Endodermal cell (in vitro differentiated cells): ENCODE data around the gene PLCB1. TPM values are rescaled to one million over a fixed set of nuclear protein-coding genes. Genes with fewer than 3 reads are reported as not detected.

Experiments
- DNase-seq: peaks from one replicate; pipeline ENCODE4 v3.0.0-alpha.2; 2017
- H3K27ac ChIP-seq: 2 replicates; pipeline ENCODE4 v1.5.1; 2013; ENCODE audit warnings: mild to moderate bottlenecking, low read depth, low read length, moderate library complexity
- H3K27me3 ChIP-seq: 2 replicates; pipeline ENCODE4 v1.6.1; 2013; ENCODE audit warnings: mild to moderate bottlenecking, low read length, moderate library complexity; ENCODE audit not compliant: insufficient read depth, control insufficient read depth, poor library complexity, severe bottlenecking
- H3K36me3 ChIP-seq: 2 replicates; pipeline ENCODE4 v1.7.0; 2013; ENCODE audit warnings: mild to moderate bottlenecking, low read length, moderate library complexity; ENCODE audit not compliant: control insufficient read depth, insufficient read depth
- H3K4me1 ChIP-seq: one replicate; pipeline ENCODE4 v1.7.0; 2013; ENCODE audit warnings: low read length; ENCODE audit not compliant: control insufficient read depth, insufficient read depth
- H3K4me3 ChIP-seq: 2 replicates; pipeline ENCODE4 v1.5.1; 2013; ENCODE audit warnings: mild to moderate bottlenecking, low read length, moderate library complexity
- H3K9ac ChIP-seq: 2 replicates; pipeline ENCODE4 v1.6.1; 2013; ENCODE audit warnings: mild to moderate bottlenecking, low read length, moderate library complexity; ENCODE audit not compliant: poor library complexity, severe bottlenecking; ENCODE audit errors: extremely low read depth
- H3K9me3 ChIP-seq: 2 replicates; pipeline ENCODE4 v1.6.1; 2013; ENCODE audit warnings: mild to moderate bottlenecking, low read length, moderate library complexity; ENCODE audit not compliant: control insufficient read depth
- H3K27ac Mint-ChIP-seq: 2 replicates; pipeline ENCODE4 v1.8.0; 2020; ENCODE audit warnings: mixed read lengths
- H3K27me3 Mint-ChIP-seq: 2 replicates; pipeline ENCODE4 v1.8.0; 2021; ENCODE audit warnings: mild to moderate bottlenecking, mixed read lengths; ENCODE audit not compliant: insufficient read depth
- H3K36me3 Mint-ChIP-seq: 2 replicates; pipeline ENCODE4 v1.8.0; 2020; ENCODE audit warnings: low read depth, mixed read lengths
- H3K4me1 Mint-ChIP-seq: 2 replicates; pipeline ENCODE4 v1.8.0; 2020; ENCODE audit warnings: mixed read lengths
- H3K4me3 Mint-ChIP-seq: 2 replicates; pipeline ENCODE4 v1.8.0; 2020; ENCODE audit warnings: mild to moderate bottlenecking, moderate library complexity, mixed read lengths
- H3K9me3 Mint-ChIP-seq: 2 replicates; pipeline ENCODE4 v1.8.0; 2020; ENCODE audit warnings: mild to moderate bottlenecking, mixed read lengths
- CTCF ChIP-seq: fragments of 200-600 bp; sonication (generic); conservative IDR thresholded peaks from 2 replicates; pipeline ENCODE4 v1.5.0; 2021; ENCODE audit warnings: antibody characterized with exemption, mild to moderate bottlenecking
- WGBS, 2 experiments: methylation state at CpG; one replicate each; pipeline versions ENCODE4 v1.1.5 to v1.1.7; 2013; ENCODE audit warnings: missing lambda C conversion rate in 2 of 2, mixed read lengths in 1 of 2; ENCODE audit not compliant: insufficient coverage in 1 of 2, insufficient read length in 1 of 2; 5-methylcytosine and 5-hydroxymethylcytosine counted together
- total RNA-seq, 2 donors: library from RNA; stranded (reverse); fragmentation: NEBNext Ultra II Directional in 1 of 2; extraction: Animal tissue kit (Norgen Biotek cat#: 25700) in 1 of 2; gene quantifications; 2 replicates in 1 of 2; 3 replicates in 1 of 2; pipeline ENCODE4 v1.2.1, GENCODE V29; 2021

PLCB1 gene
- total RNA-seq, 2 donors from 2014 or later, result 15.3 to 16.5 TPM

GRCh38 chr20:8898823-8899222, 766.8 kb downstream of the PLCB1 start:
- Mint-ChIP-seq H3K4me3 (no peak overlapping the region), H3K4me1 (no peaks in the 10 kb centered on the region), H3K9me3 (peaks cover 28% of the 10 kb centered on the region), H3K27me3 (no peaks in the 10 kb centered on the region), H3K27ac (no peak overlapping the region), H3K36me3 (no peaks in the 10 kb centered on the region)
- DNase-seq, result no peak
- H3K4me3 ChIP-seq, result no peak overlapping the region
- no peaks in the 10 kb centered on the region for H3K36me3 ChIP-seq
- no peaks in the 10 kb centered on the region for H3K4me1 ChIP-seq
- H3K27me3 ChIP-seq, result no peaks in the 10 kb centered on the region
- peaks cover 20% of the 10 kb centered on the region for H3K9me3 ChIP-seq
- H3K9ac ChIP-seq, result no peak overlapping the region
- H3K27ac ChIP-seq, result no peak overlapping the region
- no peak for TF ChIP-seq CTCF

GRCh38 chr20:8901237-8902025, 769.4 kb downstream of the PLCB1 start:
- Mint-ChIP-seq H3K4me1 (no peaks in the 10 kb centered on the region), H3K27ac (no peak overlapping the region), H3K27me3 (no peaks in the 10 kb centered on the region), H3K9me3 (peaks cover 4% of the 10 kb centered on the region), H3K4me3 (no peak overlapping the region), H3K36me3 (no peaks in the 10 kb centered on the region)
- no peak overlapping the region for H3K4me3 ChIP-seq
- H3K9me3 ChIP-seq, result peaks cover 3% of the 10 kb centered on the region
- H3K27ac ChIP-seq, result no peak overlapping the region
- no peaks in the 10 kb centered on the region for H3K36me3 ChIP-seq
- 81 to 83% methylated on average over 5 to 8 of the region's 8 CpGs for WGBS, 2 experiments
- H3K9ac ChIP-seq, result no peak overlapping the region
- no peak for DNase-seq
- no peaks in the 10 kb centered on the region for H3K27me3 ChIP-seq
- H3K4me1 ChIP-seq, result no peaks in the 10 kb centered on the region
- no peak for TF ChIP-seq CTCF

- H3K4me1 Mint-ChIP-seq, result no peaks in the 10 kb centered on the region
- TF ChIP-seq CTCF, result no peak
- no peaks in the 10 kb centered on the region for H3K36me3 Mint-ChIP-seq
Measured at GRCh38 chr20:8903655-8904605, 771.9 kb downstream of the PLCB1 start.

More at GRCh38 chr20:8903655-8904605, 771.9 kb downstream of the PLCB1 start:
- H3K9ac ChIP-seq, result no peak overlapping the region
- no peaks in the 10 kb centered on the region for H3K27me3 Mint-ChIP-seq
- H3K4me3 ChIP-seq, result no peak overlapping the region
- DNase-seq, result no peak
- no peaks in the 10 kb centered on the region for H3K9me3 ChIP-seq
- no peaks in the 10 kb centered on the region for H3K9me3 Mint-ChIP-seq
- WGBS, 2 experiments, result 93 to 95% methylated on average over 2 of the region's 2 CpGs
- no peak overlapping the region for H3K27ac ChIP-seq
- H3K27ac Mint-ChIP-seq, result no peak overlapping the region
- H3K4me1 ChIP-seq, result no peaks in the 10 kb centered on the region
- H3K27me3 ChIP-seq, result no peaks in the 10 kb centered on the region
- H3K4me3 Mint-ChIP-seq, result no peak overlapping the region
- no peaks in the 10 kb centered on the region for H3K36me3 ChIP-seq
